Activated CD8-positive, alpha-beta memory T cell treated with anti-CD3 and anti-CD28 coated beads, Interleukin-2, amount 50 U/mL, for 1 hour (primary cell): Measurements from ENCODE around the gene HS2ST1.
"Not testable (repeated sequence)": the region's sequence is repeated elsewhere in the genome, so short reads cannot be mapped to it uniquely, and the experiment has no call there.

Source experiments
- DNase-seq: peaks from one replicate; pipeline ENCODE4 v3.0.0-alpha.2; 2020; ENCODE audit errors: extremely low read depth

Gene HS2ST1

DNA sequence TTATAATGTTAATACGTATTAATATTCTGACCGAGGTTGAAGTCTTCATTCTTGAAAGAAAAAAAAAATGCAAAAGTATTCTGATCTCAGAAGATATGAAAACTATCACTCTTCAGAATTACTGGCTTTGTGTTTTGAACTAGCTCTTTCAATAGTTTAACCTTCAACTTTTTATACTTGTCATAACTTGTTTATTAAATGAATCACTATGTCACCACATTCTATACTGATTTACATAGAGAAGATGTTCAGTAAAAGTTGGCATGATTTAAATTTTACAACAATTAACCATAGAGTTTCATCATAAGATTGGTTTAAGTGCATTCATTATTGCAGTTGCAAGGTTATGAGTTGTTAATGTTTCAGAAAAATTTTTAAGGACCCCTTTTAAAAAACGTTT lies 57.3 kb downstream of the HS2ST1 start:
- DNase-seq = no peak

DNA sequence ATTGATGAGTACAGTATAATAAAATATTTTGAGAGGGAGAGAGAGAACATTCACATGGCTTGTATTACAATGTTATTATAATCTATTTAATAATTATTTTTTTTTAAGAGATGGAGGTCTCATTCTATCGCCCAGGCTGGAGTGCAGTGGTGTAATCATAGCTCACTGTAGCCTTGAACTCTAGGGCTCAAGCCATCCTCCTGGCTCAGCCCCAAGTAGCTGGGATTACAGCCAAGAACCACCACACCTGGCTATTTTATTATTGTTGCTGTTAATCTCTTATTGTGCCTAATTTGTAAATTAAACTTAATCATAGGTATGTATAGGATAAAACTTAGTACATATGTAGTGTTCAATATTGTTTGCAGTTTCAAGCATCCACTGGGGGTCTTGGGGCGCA lies 57.8 kb downstream of the HS2ST1 start:
- DNase-seq = no peak

DNA sequence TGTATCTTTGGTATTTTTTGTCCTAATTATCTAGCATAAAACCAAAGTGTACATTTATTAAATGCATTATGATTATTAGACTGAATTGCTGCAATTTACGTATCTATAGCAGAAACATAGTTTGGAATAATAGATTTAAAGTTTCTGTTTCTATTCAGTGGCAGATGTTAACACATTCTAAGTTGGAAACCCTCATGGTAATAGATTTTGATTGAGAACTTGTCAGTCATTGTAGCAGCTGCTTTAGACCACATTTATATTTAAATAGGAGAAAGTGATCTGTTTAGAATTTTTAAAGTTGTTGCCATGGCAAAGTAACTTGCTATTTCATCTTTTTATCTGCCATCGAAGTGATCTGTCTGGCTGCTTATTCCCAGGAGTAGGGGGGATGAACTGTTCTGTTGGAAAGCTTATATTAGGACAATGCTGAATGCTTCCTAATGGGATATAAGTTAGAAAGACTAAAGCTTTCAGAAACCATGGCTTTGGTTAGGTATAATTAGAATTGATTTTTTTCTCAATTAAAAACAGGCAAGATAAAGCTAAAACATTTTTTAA lies 61.6 kb downstream of the HS2ST1 start:
- DNase-seq = no peak

DNA sequence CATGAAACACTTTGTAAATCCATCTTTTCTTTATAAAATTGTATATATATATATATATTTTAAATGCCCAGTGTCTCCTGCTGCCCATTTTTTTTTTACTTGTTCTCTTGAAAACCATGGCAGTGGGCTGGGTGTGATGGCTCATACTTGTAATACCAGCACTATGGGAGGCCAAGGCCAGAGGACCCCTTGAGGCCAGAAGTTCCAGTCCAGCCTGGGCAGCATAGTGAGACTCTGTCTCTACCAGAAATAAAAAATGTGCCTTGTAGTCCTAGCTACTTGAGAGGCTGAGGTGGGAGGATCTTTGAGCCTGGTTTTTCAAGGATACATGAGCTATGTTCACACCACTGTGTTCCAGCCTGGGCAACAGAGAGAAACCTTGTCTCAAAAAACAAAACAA lies 62.2 kb downstream of the HS2ST1 start:
- DNase-seq = no peak

DNA sequence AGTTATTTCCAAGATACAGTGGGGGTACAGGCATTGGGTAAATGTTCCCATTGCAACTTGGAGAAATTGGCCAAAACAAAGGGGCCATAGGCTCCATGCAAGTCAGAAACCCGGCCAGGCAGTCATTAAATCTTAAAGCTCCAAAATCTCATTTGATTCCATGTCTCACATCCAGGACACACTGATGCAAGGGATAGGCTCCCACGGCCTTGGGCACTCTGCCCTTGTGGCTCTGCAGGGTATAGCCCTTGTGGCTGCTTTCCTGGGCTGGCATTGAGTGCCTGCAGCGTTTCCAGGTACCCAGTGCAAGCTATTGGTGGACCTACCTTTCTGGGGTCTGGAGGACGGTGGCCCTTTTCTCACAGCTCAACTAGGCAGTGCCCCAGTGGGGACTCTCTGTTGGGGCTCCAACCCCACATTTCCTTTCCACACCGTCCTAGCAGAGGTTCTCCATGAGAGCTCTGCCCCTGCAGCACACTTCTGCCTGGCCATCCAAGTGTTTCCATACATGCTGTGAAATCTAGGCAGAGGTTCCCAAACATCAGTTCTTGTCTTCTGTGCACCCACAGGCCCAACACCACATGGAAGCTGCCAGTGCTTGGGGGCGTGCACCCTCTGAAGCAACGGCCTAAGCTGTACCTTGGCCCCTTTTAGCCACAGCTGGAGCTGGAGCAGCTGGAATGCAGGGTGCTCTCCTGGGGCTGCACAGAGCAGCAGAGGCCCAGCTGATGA lies 67.2 kb downstream of the HS2ST1 start:
- DNase-seq = no peak

DNA sequence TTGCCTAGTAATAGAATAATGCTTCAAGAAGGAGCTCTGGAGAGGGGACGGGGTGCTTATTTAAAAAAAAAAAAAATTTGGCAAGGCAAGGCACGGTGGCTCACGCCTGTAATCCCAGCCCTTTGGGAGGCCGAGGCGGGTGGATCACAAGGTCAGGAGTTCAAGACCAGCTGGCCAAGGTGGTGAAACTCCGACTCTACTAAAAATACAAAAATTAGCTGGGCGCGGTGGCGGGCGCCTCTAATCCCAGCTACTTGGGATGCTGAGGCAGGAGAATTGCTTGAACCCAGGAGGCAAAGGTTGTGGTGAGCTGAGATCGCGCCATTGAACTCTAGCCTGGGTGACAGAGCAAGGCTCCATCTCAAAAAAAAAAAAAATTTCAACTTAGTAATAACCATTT lies 69.2 kb downstream of the HS2ST1 start:
- not testable (repeated sequence) for DNase-seq

DNA sequence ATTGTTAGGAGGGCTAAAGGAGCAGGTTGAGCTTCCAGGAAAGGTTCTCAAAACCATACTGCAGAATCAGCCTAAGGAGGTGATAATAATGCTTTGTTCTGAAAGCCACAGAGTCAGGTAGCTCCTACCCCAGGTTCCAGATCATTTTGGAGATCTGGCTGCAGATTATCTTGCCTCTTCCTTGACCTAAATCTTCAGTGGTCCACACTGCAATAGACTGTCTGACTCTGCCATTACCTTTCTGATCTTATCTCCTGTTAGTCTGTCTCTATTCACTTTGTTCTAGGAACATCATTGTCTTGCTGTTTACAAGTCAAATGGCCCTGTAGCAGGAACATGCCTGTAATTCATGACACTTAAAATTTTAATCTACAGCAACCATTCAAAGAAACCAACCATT lies 73.0 kb downstream of the HS2ST1 start:
- no peak for DNase-seq

DNA sequence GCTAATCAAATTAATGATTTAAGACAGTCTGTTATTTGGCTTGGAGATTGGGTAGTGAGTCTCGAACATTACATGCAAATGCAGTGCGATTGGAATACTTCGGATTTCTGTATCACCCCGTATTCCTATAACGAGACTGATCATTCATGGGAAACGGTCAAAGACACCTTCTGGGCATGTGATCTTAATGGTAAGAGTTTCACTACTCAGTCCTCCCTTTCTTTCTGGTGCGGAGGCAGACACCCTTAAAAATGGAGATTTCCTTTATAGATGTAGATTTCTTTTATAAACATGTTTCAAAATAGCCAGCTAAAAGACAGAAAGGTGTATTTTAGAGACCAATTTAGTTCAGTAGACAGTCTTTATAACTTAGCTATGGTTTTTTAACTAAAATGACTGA lies 74.4 kb downstream of the HS2ST1 start:
- no peak for DNase-seq

DNA sequence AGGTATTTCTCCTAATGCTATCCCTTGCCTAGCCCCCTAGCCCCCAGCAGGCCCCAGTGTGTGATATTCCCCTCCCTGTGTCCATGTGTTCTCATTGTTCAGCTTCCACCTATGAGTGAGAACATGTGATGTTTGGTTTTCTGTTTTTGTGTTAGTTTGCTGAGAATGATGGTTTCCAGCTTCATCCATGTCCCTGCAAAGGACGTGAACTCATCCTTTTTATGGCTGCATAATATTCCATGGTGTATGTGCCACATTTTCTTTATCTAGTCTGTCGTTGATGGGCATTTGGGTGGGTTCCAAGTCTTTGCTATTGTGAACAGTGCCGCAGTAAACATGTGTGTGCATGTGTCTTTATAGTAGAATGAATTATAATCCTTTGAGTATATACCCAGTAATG lies 75.3 kb downstream of the HS2ST1 start:
- DNase-seq = not testable (repeated sequence)

DNA sequence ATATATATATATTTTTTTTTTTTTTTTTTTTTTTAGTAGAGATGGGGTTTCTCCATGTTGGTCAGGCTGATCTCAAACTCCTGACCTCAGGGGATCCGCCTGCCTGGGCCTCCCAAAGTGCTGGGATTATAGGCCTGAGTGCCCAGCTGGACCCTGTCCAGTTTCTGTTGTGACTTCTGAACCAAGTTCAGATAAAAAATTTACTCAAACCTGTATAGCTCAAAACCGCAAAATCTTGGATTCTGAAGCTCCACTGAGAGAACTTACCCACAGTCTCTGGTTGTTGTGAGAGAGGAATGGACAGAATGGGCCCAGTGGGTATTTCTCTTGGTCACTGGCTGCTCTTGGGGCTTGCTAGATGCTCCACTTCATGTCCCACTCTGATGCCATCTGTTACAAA lies 76.4 kb downstream of the HS2ST1 start:
- DNase-seq = no peak

DNA sequence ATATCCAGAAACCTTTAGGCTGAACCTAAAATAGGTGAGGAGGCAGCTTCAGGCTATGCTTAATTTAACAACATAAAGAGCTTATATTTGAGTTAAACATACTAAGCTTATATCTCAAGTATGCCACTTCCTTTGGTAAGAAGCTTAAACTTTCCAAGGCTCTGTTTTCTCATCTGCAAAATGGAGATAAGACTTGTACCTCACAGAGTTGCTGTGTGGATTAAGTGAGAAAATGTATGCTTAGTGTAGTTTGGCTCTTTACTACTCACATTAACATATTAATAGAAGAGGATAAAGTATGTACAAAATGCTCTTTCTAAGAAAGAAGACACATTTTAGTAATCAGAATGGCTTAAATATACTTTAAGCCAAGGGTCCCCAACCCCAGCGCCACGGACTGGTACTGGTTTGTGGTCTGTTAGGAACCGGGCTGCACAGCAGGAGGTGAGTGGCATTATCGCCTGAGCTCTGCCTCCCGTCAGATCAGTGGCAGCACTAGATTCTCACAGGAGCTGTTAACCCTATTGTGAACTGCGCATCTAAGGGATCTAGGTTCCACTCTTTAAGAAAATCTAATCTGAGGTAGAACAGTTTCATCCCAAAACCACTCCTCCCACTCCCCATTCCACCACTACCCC lies 77.2 kb downstream of the HS2ST1 start:
- DNase-seq = no peak

DNA sequence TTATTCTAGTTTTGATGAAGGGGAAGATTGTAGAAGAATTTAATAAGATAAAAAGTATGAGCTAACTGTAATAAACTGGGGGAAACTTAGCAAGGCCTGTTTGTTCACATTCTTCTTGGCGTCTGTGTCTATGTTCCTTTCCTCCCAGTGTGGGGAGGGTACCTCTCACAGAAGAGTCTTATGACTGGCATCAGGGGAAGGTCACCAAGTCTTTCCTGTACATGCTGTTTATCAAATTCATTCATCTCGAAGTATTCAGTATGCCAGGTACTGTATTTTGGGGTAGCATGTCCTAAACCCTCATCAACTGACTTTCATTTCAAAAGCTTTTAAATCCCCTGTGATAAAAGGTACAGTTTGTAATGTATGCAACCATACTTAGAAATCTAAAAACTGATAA lies 78.4 kb downstream of the HS2ST1 start:
- no peak for DNase-seq

DNA sequence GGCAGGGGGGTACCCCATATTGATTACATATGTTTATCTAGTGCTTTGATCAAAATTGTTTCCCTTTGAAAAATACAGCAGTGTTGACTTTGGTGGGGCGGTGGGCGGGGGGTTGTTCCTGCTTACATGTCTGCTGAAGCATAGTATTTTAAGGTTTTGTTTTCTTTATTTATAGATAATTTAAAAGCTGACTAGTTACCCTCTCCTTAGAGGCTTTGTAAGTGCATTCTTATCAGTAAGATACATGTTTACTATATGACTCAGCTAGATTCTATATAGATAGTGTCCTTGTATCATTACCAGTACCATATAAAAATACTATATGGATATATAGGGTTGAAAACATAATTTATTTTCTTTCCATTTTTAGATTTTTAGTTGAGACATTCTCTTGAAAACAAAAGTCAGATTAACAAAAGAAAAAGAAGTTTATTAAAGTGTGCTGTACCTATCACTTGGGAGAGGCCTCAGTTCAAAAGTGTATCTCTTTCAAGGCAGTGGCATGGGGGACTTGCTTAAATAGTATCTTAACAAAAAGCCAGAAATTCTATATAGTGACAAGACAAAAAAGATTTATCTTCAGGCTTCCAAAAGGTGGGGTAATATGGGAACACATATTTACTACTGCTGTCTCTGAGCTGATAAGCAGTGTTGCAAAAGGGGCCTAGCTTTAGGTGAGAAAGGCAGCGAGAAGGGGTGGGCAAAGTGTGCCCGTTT lies 79.0 kb downstream of the HS2ST1 start:
- no peak for DNase-seq

DNA sequence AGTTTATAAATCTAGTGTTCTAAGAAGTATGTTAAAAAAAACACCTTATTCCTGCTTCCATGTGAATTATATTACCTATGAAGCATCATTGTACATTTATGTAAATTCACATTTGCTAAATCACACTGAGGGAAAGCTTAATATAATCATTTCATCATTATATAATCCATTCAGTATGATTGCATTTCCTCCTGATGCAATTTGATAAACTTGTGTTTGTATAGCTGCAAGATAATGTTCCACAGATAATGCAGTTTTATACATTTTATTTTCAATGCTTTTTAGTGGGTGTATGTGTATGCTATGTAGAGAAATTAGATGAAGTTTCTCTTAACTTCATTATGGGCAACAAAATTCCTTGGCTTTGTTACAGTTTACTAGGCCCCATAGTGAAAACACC lies 79.6 kb downstream of the HS2ST1 start:
- DNase-seq = no peak

DNA sequence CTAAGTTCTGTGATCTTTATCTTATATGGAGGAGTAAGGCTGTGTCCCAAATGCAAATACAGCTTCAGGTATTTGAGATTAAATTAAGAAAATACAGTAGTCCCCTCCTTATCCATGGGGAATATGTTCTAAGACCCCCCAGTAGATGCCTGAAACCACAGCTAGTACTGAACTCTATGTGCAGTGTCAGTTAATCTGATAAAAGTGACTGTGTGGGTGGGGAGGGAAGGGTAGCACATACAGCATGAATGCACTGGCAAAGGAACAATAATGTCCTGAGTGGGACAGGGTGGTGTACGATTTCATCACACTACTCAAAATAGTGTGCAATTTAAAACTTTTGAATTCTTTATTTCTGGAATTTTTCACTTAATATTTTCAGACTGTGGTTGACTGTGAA lies 83.1 kb downstream of the HS2ST1 start:
- DNase-seq = no peak

DNA sequence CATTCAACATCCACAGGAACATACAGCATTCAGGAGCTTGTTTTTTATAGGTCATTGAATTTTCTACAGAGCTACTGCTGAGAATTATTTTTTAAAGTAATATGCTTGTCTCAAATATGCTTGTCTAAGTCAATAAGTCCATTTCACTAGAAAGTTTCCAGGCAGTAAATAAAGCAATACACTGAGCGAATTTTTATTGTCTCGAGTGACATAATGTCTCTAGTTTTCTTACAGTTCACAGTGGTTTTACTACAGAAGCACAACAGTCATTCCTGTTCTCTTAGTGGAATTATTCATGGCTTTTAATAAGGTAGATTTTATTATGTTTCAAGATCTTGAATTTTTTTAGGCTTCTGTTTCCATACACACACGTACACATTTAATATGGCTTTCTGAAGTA lies 83.8 kb downstream of the HS2ST1 start:
- DNase-seq = no peak

DNA sequence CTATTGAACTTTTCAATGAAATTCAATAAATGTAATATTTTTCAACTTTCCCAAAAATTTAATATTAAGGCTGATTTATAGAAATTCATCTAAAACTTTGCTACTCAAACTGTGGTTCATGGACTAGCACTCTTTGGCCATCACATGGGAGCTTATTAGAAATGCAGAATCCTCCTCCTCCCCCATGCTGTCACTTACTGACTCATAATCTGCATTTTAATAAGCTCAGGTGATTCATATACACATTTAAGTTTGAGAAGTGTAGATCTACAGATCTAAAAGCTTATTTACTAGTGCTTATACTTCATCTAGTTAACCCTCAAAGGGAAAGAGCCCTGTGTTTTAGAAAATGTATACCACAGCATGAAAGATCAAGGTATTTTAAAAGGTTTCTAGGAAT lies 84.3 kb downstream of the HS2ST1 start:
- no peak for DNase-seq

DNA sequence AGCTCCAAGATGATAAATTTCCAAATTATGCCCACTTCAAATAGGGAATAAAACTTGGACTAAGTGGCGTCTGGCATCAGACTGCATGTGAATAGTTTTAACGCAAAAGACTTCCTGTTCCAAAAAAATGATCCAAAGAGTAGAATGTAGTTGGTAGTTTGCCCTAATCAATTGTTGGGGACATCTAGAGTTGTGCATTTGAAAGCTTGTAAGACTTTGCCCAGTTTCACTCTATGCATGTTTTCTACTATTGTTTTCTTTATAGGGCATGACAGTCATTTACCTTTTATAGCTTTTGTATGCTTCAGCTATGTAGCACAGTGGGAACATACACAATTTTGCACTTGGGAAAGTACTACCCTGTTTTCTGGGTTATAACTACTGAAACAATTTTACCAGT lies 86.0 kb downstream of the HS2ST1 start:
- no peak for DNase-seq

DNA sequence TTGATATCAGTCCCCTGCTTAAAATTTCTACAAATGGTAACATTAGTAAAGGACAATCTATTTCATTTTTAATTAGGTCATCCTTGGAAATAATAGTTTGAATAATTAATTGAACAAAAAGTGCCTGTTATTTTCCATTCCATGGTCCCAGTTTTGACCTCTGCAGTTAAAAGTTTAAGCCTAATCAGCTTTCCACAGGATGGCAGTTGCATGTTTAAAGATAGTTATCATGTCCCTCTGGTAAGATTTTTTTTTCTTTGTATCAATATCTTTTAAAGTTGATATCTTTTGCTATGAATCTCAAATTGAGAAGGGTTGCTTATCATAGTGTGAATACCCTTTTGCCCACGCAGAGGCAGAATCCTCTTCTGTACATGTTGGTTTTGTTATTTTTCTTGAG lies 90.4 kb downstream of the HS2ST1 start:
- no peak for DNase-seq

DNA sequence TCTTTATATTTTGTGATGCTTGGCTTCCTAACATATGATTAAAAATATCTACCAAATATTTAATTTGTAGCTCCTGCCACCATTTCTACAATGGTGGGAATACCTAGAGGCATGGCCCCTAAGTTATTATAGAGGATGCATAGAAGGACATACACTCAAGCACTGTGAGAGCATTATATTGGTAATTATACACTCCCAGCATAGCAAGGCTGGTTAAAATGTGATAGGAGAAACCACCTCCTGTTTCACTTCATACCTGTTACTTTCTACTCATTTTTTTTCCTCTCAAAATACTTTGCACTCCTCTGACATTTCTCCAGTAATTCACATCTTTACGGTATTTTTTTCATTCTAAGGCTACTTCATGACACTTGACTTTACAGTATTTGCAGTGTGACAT lies 92.9 kb downstream of the HS2ST1 start:
- no peak for DNase-seq

DNA sequence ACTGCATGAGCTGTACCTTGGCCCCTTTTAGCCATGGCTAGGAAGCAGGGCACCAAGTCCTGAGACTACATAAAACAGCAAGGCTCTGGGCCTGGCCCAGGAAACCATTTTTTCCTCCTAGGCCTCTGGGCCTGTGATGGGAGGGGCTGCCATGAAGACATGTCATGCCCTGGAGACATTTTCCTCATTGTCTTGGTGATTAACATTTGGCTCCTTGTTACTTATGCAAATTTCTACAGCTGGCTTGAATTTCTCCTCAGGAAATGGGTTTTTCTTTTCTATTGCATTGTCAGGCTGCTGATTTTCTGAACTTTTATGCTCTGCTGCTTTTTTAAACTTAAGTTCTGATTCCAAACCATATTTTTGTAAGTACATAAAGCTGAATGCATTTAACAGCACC lies 99.0 kb downstream of the HS2ST1 start:
- DNase-seq = not testable (repeated sequence)

DNA sequence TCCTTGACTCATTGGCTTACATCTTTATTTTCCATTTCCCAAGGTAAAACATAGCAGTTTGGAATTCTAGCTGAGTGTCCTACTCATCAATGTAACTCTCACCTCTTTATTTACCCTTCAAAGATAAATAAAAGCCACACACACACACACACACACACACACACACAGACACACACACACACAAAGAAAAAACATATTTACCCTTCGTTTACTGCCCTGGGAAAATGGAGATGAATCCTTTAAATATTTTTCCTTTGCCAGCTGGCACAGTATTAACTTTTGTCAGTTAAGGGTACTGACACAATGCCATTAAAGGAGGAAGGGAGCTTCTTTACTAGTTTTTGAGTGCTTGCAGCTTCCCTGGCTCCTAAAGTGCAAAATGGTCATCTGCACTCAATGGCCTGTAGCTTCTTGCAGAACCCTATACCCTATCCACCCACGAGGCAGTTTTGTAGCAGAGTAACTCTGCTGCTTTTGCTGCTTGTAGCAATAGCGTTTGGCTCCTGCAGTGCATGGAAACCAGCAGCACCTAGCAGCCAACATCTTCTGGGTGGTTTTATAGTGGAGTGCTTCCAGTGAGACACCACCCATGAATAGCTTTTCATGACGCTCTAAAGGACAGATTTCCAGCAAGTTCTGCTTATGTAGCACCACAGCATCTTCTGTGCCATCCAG lies 103.7 kb downstream of the HS2ST1 start:
- no peak for DNase-seq
